ENCODE measurements around the gene TIGD2. TPM values are rescaled to one million over a fixed set of nuclear protein-coding genes. Genes with fewer than 3 reads are reported as not detected.
A peak's percentile ranks its signal among the peaks of the same experiment; 100 is the strongest.

Gene TIGD2
- total and polyA plus RNA-seq, 2 of the 13 experiments (the other 11 are each of a cell fraction or from before 2014, with no cell fraction given): 3.1 to 15.5 TPM

- no peak for TF ChIP-seq ZNF496 (CRISPR knock-in tag; IDR thresholded peaks at IDR 0.05; ENCODE audit: insufficient replicate concordance)
- no peak for TF ChIP-seq MIXL1 (CRISPR knock-in tag; IDR thresholded peaks at IDR 0.05)
- TF ChIP-seq ARHGAP35 (CRISPR knock-in tag; IDR thresholded peaks at IDR 0.05; ENCODE audit: borderline replicate concordance): peak; percentile 44; the same call in 1 of the 2 replicates
- no peak for TF ChIP-seq HMGXB3 (CRISPR knock-in tag; IDR thresholded peaks at IDR 0.05; ENCODE audit: borderline replicate concordance)
- no peak for TF ChIP-seq MTA3 (CRISPR knock-in tag; IDR thresholded peaks at IDR 0.05)
- TF ChIP-seq ZFY (CRISPR knock-in tag; IDR thresholded peaks at IDR 0.05): peak; percentile 56; the same call in 1 of the 2 replicates
- TF ChIP-seq ZNF776 (CRISPR knock-in tag; IDR thresholded peaks at IDR 0.05): no peak
- TF ChIP-seq POLR2AphosphoS5 (IDR thresholded peaks at IDR 0.05; ENCODE audit: low read depth, low read length): peak; percentile 70
- TF ChIP-seq ZNF691 (CRISPR knock-in tag; IDR thresholded peaks at IDR 0.05; ENCODE audit: borderline replicate concordance, low read depth): peak; percentile 34; the same call in 1 of the 2 replicates
- peak; percentile 93 for TF ChIP-seq ZBTB14 (CRISPR knock-in tag; IDR thresholded peaks at IDR 0.05)
- peak; percentile 45; the same call in 1 of the 2 replicates for TF ChIP-seq CENPT (CRISPR knock-in tag; IDR thresholded peaks at IDR 0.05; ENCODE audit: low read depth)
- peak; percentile 93; the same call in 1 of the 2 replicates for TF ChIP-seq ZNF790 (CRISPR knock-in tag; IDR thresholded peaks at IDR 0.05; ENCODE audit: borderline replicate concordance)
- TF ChIP-seq RAD51 (IDR thresholded peaks at IDR 0.05; ENCODE audit: borderline replicate concordance): no peak
- TF ChIP-seq STAT5B (CRISPR knock-in tag; IDR thresholded peaks at IDR 0.05): no peak
- TF ChIP-seq KLF6 (CRISPR knock-in tag; IDR thresholded peaks at IDR 0.05): peak; percentile 87
- TF ChIP-seq ZNF296 (CRISPR knock-in tag; conservative IDR thresholded peaks at IDR 0.05): 0 out of 2 replicates have a peak, but pooled peaks have one; percentile 69
- TF ChIP-seq ZNF770 (CRISPR knock-in tag; IDR thresholded peaks at IDR 0.05): peak; percentile 40; the same call in 1 of the 2 replicates
- peak; percentile 89; the same call in 1 of the 2 replicates for TF ChIP-seq NFKB2 (CRISPR knock-in tag; IDR thresholded peaks at IDR 0.05; ENCODE audit: borderline replicate concordance)
Observed at GRCh38 chr4:89110986-89111832, at the start of gene TIGD2 (continued).

Measured in HepG2 (cell line).